ENCODE data around the gene ZFP36L1.

DNA sequence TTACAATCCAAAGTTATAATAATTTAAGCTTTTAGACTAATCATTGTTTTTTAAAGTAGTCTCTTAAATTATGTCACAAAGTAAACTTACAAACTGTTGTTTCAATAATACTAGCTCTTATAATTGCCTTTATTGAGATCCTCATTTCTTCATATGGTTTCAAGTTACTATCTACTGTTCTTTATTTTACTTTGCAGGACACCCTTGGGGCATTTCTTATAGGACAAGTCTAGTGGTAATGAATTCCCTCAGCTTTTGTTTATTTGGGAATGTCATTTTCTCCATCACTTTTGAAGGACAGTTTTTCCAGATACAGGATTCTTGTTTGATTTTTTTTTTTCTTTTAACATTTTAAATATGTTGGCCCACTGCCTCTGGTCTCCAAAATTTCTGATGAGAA, 8.1 kb upstream of the ZFP36L1 start:
- TF ChIP-seq, protein P1, sequence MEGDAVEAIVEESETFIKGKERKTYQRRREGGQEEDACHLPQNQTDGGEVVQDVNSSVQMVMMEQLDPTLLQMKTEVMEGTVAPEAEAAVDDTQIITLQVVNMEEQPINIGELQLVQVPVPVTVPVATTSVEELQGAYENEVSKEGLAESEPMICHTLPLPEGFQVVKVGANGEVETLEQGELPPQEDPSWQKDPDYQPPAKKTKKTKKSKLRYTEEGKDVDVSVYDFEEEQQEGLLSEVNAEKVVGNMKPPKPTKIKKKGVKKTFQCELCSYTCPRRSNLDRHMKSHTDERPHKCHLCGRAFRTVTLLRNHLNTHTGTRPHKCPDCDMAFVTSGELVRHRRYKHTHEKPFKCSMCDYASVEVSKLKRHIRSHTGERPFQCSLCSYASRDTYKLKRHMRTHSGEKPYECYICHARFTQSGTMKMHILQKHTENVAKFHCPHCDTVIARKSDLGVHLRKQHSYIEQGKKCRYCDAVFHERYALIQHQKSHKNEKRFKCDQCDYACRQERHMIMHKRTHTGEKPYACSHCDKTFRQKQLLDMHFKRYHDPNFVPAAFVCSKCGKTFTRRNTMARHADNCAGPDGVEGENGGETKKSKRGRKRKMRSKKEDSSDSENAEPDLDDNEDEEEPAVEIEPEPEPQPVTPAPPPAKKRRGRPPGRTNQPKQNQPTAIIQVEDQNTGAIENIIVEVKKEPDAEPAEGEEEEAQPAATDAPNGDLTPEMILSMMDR (conservative IDR thresholded peaks at IDR 0.05; ENCODE audit: low read depth, low read length) = no peak
- no peak for TF ChIP-seq EZH2 (IDR thresholded peaks at IDR 0.05; ENCODE audit: borderline replicate concordance, low read depth, low read length, poor library complexity, severe bottlenecking)
